Measurements from ENCODE around the gene PES1.

- TF ChIP-seq EZH2phosphoT487 (IDR thresholded peaks at IDR 0.05; ENCODE audit: unreplicated experiment) (no peak), CTCF (conservative IDR thresholded peaks at IDR 0.05; ENCODE audit: low read depth in 2 of 2) (peak; percentile 61 to 68), EZH2 (IDR thresholded peaks at IDR 0.05; ENCODE audit: low read depth, unreplicated experiment) (no peak), POLR2AphosphoS5 (IDR thresholded peaks at IDR 0.05; ENCODE audit: low read depth) (no peak)
- TF ChIP-seq, protein P1, sequence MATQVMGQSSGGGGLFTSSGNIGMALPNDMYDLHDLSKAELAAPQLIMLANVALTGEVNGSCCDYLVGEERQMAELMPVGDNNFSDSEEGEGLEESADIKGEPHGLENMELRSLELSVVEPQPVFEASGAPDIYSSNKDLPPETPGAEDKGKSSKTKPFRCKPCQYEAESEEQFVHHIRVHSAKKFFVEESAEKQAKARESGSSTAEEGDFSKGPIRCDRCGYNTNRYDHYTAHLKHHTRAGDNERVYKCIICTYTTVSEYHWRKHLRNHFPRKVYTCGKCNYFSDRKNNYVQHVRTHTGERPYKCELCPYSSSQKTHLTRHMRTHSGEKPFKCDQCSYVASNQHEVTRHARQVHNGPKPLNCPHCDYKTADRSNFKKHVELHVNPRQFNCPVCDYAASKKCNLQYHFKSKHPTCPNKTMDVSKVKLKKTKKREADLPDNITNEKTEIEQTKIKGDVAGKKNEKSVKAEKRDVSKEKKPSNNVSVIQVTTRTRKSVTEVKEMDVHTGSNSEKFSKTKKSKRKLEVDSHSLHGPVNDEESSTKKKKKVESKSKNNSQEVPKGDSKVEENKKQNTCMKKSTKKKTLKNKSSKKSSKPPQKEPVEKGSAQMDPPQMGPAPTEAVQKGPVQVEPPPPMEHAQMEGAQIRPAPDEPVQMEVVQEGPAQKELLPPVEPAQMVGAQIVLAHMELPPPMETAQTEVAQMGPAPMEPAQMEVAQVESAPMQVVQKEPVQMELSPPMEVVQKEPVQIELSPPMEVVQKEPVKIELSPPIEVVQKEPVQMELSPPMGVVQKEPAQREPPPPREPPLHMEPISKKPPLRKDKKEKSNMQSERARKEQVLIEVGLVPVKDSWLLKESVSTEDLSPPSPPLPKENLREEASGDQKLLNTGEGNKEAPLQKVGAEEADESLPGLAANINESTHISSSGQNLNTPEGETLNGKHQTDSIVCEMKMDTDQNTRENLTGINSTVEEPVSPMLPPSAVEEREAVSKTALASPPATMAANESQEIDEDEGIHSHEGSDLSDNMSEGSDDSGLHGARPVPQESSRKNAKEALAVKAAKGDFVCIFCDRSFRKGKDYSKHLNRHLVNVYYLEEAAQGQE (IDR thresholded peaks at IDR 0.05; ENCODE audit: unreplicated experiment) = no peak
Measured at GRCh38 chr22:30602049-30602448, 10.3 kb upstream of the PES1 start.

Measured in GM23338 (cell line).